Raji (cell line): Measurements from ENCODE around the gene ZNF646.

Experiments used
- POLR2A ChIP-seq: IDR thresholded peaks from 2 replicates; pipeline ENCODE4 v1.6.1; 2011; ENCODE audit warnings: low read depth, low read length, control low read depth; ENCODE audit not compliant: insufficient read depth

ZNF646 gene

GRCh38 chr16:31078597-31079341 is 4.5 kb downstream of the ZNF646 start:
- TF ChIP-seq POLR2A: no peak

- TF ChIP-seq POLR2A: no peak
Observed at GRCh38 chr16:31079342-31079944, 5.2 kb downstream of the ZNF646 start.

- TF ChIP-seq POLR2A: no peak
Observed at GRCh38 chr16:31080035-31080629, 5.9 kb downstream of the ZNF646 start.

DNA sequence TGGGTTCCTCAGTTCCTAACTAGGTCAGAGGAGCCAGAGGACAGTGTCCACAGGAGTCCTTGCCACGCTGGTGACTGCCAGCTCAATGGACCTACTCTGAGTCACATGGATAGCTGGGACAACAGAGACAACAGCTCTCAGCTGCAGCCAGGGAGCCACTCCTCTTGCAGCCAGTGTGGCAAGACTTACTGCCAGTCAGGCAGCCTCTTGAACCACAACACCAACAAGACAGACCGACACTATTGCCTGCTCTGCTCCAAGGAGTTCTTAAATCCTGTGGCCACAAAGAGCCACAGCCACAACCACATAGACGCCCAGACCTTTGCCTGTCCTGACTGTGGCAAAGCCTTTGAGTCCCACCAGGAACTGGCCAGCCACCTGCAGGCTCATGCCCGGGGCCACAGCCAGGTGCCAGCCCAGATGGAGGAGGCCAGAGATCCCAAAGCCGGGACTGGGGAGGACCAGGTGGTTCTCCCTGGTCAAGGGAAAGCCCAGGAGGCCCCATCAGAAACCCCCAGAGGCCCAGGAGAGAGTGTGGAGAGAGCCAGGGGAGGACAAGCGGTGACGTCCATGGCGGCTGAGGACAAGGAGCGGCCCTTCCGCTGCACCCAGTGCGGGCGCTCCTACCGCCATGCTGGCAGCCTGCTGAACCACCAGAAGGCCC is 6.7 kb downstream of the ZNF646 start:
- no peak for TF ChIP-seq POLR2A

DNA sequence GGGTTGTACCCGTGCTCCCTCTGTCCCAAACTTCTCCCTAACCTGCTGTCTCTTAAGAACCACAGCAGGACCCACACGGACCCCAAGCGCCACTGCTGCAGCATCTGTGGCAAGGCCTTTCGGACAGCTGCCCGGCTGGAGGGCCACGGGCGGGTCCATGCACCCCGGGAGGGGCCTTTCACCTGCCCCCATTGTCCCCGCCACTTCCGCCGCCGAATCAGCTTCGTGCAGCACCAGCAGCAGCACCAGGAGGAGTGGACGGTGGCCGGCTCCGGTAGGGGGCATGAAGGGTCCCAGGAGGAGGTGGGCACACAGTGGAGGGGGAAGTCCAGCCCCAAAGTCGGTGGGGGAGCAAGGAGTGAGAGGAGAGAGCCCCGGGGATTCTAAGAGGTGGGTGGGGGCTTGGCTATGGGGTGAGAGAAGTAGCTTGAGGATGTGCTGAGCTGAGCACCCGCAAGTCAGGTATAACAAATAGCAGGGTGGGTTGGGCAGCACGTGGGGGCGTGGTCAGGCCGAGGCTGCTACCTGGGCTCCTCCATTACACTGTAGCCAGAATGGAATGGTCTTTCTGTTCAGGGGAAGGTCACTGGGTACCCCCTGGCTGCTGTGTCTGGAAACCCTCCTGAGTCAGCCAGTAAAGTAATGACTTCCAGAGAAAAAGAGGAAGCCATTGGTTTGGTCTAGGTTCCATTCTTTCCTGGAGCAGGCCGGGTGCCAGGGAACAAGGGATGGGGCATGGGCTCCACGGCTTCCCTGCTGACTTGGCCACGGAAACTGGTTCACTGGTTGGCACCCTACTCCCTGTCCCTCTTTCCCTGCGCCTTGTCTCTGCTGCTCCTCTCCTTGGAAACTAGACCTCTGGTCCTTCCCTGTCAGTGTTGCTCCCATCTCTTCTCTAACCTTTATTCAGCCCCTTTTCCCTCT is 7.5 kb downstream of the ZNF646 start:
- TF ChIP-seq POLR2A: no peak

DNA sequence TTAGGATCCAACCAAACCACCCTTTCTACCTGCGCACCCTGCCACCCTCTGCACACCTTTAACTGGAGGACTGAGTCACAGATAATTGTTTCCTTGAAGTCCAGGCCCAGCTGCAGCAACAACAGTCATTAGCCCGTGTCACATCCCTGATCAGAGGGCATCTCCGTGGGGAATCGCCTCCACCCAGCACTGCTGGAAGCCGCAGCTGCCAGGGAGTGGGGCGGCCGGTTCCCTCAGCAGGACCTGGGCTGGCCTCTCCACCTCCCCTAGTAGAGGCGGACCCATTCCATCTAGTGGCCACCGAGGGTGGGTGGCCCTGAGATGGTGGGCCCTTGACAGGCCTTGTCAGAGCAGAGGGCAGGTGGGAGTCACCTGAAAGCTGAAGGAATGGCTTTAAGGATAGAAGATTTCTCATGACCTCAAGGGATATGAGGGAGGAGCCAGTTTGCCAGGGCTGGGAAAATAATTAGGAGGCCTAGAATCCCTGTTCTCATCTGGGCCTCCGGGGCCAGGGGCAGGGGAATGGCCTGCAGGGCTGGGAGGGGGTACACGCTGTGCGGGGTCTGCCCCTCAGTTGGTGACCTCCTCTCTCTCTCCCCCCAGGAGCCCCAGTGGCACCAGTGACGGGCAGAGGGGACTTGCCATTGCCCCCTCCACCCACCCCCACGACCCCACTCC is 8.3 kb downstream of the ZNF646 start:
- no peak for TF ChIP-seq POLR2A

GRCh38 chr16:31083081-31083480 is 8.9 kb downstream of the ZNF646 start:
- TF ChIP-seq POLR2A: no peak

DNA sequence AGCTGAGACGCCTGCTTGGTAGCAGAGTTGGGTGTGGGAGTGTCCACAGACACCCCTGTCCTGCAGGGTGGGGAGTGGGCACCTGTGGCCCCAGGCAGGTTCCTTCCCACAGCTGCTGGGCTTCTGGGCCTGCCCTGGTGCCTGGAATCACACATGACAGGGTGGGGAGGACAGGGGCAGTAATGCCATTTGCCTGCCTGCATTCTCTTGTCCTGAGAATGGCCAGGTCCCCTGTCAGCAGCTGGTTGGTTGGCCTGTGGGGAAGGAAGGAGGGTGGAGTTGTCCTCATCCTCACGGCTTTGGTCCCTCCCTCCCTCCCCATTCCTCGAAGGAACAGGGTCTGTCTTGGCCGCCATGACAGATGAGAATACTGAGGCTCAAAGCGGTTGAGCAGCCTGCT is 9.3 kb downstream of the ZNF646 start:
- TF ChIP-seq POLR2A: no peak

DNA sequence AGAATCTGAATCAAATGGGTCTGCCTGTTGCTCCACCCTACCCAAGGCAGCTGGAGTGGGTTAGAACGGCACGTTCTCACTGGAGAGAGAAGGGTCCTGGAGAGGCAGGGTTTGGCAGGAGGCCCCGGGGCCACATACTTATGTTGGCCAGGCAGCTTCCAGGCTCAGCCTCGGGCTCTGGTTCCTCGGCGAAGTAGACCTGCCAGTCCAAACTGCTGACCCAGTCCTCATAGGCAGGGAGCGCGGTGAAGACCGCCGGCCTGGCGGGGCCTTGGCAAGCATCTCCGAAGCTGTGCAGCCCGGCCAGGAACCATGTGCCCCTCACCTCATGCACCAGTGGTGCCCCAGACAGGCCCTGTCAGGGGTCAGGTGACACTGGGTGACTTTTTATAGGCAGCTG is 9.8 kb downstream of the ZNF646 start:
- no peak for TF ChIP-seq POLR2A

DNA sequence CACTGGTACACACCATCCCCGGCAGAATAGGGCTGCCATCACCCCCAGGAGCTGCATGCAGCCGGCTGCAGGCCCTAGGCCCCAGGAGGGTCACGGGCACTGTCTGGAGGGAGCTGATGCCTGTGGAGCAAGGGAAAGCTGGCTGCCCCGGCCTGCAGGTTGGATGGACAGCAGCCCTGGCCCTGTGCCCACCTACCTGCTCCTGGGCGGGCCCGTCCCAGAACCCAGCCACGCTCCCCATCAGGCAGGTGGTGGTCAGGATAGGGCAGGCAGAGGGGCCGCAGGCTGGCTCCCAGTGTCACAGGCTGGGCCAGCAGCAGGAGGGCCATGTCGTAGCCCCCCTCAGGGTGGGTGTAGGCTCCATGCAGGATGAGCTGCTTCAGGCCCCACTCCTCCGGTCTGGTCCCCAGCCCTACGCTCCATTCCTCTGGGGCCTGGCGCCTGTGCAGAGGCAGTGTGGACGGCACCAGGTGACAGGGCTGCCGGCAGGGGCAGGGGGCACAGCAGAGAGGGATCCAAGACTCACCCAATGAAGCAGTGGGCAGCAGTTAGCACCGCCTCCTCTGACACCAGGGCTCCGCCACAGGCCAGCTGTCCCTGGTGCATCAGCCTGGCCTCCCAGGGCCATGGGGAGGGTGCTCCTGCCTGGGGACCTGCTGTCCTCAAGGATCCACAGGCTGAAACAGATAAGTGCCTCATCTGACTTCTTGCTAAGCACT is 10.5 kb downstream of the ZNF646 start:
- TF ChIP-seq POLR2A: no peak

DNA sequence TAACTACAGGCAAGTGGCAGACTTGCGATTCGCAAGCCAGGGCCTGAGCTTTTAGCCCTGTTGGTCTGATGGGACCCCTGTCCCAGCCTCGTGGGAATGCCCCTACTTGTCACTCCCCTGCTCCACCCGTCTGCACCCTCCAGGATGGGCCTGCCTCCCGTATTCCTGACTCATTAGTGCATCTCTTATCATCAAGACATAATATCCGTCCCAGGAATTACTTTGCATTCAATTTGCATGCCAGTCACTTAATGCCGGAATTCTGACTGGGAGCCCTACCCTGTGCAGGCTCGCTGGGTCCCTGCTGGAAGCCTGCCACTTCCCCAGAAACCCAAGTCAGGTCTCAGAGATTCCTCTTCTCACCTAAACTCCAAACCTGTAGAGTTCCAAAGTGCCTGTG is 11.2 kb downstream of the ZNF646 start:
- no peak for TF ChIP-seq POLR2A

GRCh38 chr16:31085873-31086628 is 11.8 kb downstream of the ZNF646 start:
- TF ChIP-seq POLR2A: no peak

- TF ChIP-seq POLR2A: no peak
Observed at GRCh38 chr16:31086629-31086906, 12.3 kb downstream of the ZNF646 start.
